HEK293 (cell line): ENCODE results near the gene ETV4.
A peak's percentile ranks its signal among the peaks of the same experiment; 100 is the strongest.

Source experiments
- BCL11A ChIP-seq: fragments of 450-650 bp; formaldehyde crosslinking; IDR thresholded peaks from 2 replicates; pipeline ENCODE4 v1.5.1; 2016; ENCODE audit warnings: low read depth, missing biosample characterization, missing genetic modification characterization
- ZBTB17 ChIP-seq: fragments of 450-650 bp; formaldehyde crosslinking; IDR thresholded peaks from 2 replicates; pipeline ENCODE4 v1.5.1; 2016; ENCODE audit warnings: missing biosample characterization, missing genetic modification characterization
- ZNF2 ChIP-seq: fragments of 450-650 bp; formaldehyde crosslinking; IDR thresholded peaks from 2 replicates; pipeline ENCODE4 v1.5.1; 2016; ENCODE audit warnings: missing biosample characterization, missing genetic modification characterization
- ZNF292 ChIP-seq: fragments of 450-650 bp; formaldehyde crosslinking; IDR thresholded peaks from 2 replicates; pipeline ENCODE4 v1.5.1; 2016; ENCODE audit warnings: low read depth, missing biosample characterization, missing genetic modification characterization, borderline replicate concordance
- ZNF335 ChIP-seq: fragments of 450-650 bp; formaldehyde crosslinking; conservative IDR thresholded peaks from 2 replicates; pipeline ENCODE4 v1.5.1; 2016; ENCODE audit warnings: missing biosample characterization, missing genetic modification characterization
- ZNF433 ChIP-seq: fragments of 450-650 bp; formaldehyde crosslinking; IDR thresholded peaks from 2 replicates; pipeline ENCODE4 v1.5.1; 2016; ENCODE audit warnings: missing biosample characterization, missing genetic modification characterization, low read depth
- ZNF629 ChIP-seq: fragments of 450-650 bp; formaldehyde crosslinking; IDR thresholded peaks from 2 replicates; pipeline ENCODE4 v1.5.1; 2017; ENCODE audit warnings: missing biosample characterization, missing genetic modification characterization
- TF ChIP-seq, protein P1 (sequence below): fragments of 450-650 bp; formaldehyde crosslinking; IDR thresholded peaks from 2 replicates; pipeline ENCODE4 v1.5.1; 2017; ENCODE audit warnings: missing biosample characterization, missing genetic modification characterization
- TF ChIP-seq, protein P2 (sequence below): fragments of 450-650 bp; formaldehyde crosslinking; IDR thresholded peaks from 2 replicates; pipeline ENCODE4 v1.5.1; 2016; ENCODE audit warnings: missing biosample characterization, missing genetic modification characterization
- TF ChIP-seq, protein P3 (sequence below): fragments of 450-650 bp; formaldehyde crosslinking; IDR thresholded peaks from 2 replicates; pipeline ENCODE4 v1.5.1; 2016; ENCODE audit warnings: missing biosample characterization, missing genetic modification characterization, borderline replicate concordance
- TF ChIP-seq, protein P4 (sequence below): fragments of 450-650 bp; formaldehyde crosslinking; IDR thresholded peaks from 2 replicates; pipeline ENCODE4 v1.5.1; 2016; ENCODE audit warnings: missing biosample characterization, missing genetic modification characterization
- TF ChIP-seq, protein P5 (sequence below): fragments of 450-650 bp; formaldehyde crosslinking; conservative IDR thresholded peaks from 2 replicates; pipeline ENCODE4 v1.5.1; 2016; ENCODE audit warnings: low read depth, missing biosample characterization, missing genetic modification characterization

The ETV4 gene

DNA sequence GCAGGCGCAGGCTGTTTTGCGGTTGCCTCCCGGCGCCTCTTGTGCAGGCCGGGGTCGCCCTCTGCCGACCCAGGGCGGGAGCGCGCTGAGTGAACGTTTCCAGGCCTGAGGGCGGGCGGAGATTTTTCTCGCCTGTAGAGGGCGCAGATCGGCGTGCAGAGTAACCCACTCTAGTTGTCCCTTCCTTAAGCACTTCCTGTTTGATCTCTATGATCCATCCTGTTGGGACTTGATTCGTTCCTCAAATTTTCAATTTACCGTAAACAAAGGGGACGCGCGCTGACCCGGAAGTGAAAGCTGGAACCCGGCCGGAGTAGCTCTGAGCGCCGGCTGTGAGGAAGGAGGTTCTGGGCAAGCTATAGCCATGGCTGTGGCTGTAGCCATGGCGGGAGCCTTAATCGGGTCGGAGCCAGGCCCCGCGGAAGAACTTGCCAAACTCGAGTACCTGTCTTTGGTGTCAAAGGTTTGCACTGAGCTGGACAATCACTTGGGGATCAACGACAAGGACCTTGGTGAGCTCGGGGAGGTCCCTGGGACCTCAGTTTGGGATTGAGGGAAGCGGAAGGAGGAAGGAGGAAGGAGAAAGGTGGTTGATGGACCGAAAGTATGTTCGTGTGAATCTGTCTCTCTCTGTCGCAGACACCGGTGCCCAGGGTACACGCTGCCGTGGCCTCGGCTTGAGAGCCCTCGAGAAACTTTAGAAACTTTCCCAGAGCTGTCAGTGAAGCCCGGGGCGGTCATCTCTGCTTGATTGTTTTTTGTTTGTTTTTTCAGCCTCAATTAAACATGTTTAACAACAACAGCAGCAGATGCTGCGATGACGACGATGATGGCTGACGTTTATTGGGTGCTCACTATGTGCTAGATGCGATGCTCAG is 62.2 kb downstream of the ETV4 start, which contains the start of gene DHX8 (continued):
- TF ChIP-seq, protein P1, sequence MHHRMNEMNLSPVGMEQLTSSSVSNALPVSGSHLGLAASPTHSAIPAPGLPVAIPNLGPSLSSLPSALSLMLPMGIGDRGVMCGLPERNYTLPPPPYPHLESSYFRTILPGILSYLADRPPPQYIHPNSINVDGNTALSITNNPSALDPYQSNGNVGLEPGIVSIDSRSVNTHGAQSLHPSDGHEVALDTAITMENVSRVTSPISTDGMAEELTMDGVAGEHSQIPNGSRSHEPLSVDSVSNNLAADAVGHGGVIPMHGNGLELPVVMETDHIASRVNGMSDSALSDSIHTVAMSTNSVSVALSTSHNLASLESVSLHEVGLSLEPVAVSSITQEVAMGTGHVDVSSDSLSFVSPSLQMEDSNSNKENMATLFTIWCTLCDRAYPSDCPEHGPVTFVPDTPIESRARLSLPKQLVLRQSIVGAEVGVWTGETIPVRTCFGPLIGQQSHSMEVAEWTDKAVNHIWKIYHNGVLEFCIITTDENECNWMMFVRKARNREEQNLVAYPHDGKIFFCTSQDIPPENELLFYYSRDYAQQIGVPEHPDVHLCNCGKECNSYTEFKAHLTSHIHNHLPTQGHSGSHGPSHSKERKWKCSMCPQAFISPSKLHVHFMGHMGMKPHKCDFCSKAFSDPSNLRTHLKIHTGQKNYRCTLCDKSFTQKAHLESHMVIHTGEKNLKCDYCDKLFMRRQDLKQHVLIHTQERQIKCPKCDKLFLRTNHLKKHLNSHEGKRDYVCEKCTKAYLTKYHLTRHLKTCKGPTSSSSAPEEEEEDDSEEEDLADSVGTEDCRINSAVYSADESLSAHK (tag by site-specific recombination) = 0 out of 2 replicates have a peak, but pooled peaks have one; percentile 35
- TF ChIP-seq ZNF629 (tag by site-specific recombination) = peak; percentile 93
- TF ChIP-seq ZBTB17 (tag by site-specific recombination) = peak; percentile 91
- TF ChIP-seq, protein P2, sequence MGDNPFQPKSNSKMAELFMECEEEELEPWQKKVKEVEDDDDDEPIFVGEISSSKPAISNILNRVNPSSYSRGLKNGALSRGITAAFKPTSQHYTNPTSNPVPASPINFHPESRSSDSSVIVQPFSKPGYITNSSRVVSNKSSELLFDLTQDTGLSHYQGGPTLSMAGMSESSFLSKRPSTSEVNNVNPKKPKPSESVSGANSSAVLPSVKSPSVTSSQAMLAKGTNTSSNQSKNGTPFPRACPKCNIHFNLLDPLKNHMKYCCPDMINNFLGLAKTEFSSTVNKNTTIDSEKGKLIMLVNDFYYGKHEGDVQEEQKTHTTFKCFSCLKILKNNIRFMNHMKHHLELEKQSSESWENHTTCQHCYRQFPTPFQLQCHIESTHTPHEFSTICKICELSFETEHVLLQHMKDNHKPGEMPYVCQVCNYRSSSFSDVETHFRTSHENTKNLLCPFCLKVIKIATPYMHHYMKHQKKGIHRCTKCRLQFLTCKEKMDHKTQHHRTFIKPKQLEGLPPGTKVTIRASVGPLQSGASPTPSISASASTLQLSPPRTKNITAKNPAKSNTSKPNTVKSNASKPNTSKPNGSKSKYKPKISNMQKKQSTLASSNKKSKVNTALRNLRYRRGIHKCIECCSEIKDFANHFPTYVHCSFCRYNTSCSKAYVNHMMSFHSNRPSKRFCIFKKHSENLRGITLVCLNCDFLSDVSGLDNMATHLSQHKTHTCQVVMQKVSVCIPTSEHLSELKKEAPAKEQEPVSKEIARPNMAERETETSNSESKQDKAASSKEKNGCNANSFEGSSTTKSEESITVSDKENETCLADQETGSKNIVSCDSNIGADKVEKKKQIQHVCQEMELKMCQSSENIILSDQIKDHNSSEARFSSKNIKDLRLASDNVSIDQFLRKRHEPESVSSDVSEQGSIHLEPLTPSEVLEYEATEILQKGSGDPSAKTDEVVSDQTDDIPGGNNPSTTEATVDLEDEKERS (tag by site-specific recombination) = no peak
- TF ChIP-seq, protein P3, sequence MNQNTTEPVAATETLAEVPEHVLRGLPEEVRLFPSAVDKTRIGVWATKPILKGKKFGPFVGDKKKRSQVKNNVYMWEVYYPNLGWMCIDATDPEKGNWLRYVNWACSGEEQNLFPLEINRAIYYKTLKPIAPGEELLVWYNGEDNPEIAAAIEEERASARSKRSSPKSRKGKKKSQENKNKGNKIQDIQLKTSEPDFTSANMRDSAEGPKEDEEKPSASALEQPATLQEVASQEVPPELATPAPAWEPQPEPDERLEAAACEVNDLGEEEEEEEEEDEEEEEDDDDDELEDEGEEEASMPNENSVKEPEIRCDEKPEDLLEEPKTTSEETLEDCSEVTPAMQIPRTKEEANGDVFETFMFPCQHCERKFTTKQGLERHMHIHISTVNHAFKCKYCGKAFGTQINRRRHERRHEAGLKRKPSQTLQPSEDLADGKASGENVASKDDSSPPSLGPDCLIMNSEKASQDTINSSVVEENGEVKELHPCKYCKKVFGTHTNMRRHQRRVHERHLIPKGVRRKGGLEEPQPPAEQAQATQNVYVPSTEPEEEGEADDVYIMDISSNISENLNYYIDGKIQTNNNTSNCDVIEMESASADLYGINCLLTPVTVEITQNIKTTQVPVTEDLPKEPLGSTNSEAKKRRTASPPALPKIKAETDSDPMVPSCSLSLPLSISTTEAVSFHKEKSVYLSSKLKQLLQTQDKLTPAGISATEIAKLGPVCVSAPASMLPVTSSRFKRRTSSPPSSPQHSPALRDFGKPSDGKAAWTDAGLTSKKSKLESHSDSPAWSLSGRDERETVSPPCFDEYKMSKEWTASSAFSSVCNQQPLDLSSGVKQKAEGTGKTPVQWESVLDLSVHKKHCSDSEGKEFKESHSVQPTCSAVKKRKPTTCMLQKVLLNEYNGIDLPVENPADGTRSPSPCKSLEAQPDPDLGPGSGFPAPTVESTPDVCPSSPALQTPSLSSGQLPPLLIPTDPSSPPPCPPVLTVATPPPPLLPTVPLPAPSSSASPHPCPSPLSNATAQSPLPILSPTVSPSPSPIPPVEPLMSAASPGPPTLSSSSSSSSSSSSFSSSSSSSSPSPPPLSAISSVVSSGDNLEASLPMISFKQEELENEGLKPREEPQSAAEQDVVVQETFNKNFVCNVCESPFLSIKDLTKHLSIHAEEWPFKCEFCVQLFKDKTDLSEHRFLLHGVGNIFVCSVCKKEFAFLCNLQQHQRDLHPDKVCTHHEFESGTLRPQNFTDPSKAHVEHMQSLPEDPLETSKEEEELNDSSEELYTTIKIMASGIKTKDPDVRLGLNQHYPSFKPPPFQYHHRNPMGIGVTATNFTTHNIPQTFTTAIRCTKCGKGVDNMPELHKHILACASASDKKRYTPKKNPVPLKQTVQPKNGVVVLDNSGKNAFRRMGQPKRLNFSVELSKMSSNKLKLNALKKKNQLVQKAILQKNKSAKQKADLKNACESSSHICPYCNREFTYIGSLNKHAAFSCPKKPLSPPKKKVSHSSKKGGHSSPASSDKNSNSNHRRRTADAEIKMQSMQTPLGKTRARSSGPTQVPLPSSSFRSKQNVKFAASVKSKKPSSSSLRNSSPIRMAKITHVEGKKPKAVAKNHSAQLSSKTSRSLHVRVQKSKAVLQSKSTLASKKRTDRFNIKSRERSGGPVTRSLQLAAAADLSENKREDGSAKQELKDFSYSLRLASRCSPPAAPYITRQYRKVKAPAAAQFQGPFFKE (tag by site-specific recombination) = no peak
- no peak for TF ChIP-seq ZNF433
- no peak; the same call in 1 of the 2 replicates for TF ChIP-seq BCL11A
- TF ChIP-seq ZNF292 (tag by site-specific recombination) = no peak
- TF ChIP-seq, protein P4, sequence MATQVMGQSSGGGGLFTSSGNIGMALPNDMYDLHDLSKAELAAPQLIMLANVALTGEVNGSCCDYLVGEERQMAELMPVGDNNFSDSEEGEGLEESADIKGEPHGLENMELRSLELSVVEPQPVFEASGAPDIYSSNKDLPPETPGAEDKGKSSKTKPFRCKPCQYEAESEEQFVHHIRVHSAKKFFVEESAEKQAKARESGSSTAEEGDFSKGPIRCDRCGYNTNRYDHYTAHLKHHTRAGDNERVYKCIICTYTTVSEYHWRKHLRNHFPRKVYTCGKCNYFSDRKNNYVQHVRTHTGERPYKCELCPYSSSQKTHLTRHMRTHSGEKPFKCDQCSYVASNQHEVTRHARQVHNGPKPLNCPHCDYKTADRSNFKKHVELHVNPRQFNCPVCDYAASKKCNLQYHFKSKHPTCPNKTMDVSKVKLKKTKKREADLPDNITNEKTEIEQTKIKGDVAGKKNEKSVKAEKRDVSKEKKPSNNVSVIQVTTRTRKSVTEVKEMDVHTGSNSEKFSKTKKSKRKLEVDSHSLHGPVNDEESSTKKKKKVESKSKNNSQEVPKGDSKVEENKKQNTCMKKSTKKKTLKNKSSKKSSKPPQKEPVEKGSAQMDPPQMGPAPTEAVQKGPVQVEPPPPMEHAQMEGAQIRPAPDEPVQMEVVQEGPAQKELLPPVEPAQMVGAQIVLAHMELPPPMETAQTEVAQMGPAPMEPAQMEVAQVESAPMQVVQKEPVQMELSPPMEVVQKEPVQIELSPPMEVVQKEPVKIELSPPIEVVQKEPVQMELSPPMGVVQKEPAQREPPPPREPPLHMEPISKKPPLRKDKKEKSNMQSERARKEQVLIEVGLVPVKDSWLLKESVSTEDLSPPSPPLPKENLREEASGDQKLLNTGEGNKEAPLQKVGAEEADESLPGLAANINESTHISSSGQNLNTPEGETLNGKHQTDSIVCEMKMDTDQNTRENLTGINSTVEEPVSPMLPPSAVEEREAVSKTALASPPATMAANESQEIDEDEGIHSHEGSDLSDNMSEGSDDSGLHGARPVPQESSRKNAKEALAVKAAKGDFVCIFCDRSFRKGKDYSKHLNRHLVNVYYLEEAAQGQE = peak; percentile 32; the same call in 1 of the 2 replicates
- peak; percentile 99 for TF ChIP-seq ZNF335 (tag by site-specific recombination)
- TF ChIP-seq ZNF2 = peak; percentile 79; the same call in 1 of the 2 replicates
- TF ChIP-seq, protein P5, sequence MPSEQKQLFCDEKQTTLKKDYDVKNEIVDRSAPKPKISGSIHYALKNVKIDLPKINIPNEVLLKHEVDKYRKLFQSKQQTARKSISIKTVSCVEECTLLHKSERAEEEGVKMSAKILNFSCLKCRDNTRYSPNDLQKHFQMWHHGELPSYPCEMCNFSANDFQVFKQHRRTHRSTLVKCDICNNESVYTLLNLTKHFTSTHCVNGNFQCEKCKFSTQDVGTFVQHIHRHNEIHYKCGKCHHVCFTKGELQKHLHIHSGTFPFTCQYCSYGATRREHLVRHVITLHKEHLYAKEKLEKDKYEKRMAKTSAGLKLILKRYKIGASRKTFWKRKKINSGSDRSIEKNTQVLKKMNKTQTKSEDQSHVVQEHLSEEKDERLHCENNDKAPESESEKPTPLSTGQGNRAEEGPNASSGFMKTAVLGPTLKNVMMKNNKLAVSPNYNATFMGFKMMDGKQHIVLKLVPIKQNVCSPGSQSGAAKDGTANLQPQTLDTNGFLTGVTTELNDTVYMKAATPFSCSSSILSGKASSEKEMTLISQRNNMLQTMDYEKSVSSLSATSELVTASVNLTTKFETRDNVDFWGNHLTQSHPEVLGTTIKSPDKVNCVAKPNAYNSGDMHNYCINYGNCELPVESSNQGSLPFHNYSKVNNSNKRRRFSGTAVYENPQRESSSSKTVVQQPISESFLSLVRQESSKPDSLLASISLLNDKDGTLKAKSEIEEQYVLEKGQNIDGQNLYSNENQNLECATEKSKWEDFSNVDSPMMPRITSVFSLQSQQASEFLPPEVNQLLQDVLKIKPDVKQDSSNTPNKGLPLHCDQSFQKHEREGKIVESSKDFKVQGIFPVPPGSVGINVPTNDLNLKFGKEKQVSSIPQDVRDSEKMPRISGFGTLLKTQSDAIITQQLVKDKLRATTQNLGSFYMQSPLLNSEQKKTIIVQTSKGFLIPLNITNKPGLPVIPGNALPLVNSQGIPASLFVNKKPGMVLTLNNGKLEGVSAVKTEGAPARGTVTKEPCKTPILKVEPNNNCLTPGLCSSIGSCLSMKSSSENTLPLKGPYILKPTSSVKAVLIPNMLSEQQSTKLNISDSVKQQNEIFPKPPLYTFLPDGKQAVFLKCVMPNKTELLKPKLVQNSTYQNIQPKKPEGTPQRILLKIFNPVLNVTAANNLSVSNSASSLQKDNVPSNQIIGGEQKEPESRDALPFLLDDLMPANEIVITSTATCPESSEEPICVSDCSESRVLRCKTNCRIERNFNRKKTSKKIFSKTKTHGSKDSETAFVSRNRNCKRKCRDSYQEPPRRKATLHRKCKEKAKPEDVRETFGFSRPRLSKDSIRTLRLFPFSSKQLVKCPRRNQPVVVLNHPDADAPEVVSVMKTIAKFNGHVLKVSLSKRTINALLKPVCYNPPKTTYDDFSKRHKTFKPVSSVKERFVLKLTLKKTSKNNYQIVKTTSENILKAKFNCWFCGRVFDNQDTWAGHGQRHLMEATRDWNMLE (tag by site-specific recombination) = peak; percentile 100
